ENCODE results near the gene ATP5F1D. TPM values are rescaled to one million over a fixed set of nuclear protein-coding genes. Genes with fewer than 3 reads are reported as not detected.

ATP5F1D gene
- total RNA-seq, 1 donor, result 12.1 TPM

DNA sequence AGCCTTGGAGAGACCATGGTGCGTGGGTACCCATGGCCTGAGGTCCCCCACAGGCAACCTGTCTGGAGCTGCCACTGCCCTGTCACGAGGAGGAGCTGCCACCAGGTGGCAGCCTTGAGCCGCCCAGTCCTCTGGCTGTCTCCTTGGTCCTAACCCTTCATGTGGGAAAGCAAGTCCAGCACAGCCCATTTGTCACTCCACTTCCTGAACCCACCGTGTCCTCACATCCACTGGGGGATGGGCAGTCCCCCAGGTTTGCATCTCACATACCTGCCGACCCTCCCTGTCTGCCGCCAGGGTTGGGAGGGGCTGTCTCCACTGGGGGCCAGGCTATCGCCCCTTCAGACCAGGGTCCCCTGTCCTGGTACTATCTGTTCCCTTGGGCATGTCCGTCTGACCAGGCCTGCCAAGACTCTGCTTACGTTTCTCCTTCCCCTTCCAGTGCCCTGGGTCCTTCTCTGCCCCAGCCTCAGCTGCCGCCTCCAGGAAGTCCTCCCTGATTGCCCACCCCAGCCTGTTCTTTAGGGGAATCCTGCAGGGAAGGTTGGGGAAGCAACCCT is 38.3 kb downstream of the ATP5F1D start:
- peak; percentile 82 for DNase-seq (ENCODE audit: low read depth)
- H3K4me3 ChIP-seq (ENCODE audit: low read depth, low read length), result no peak overlapping the region
- TF ChIP-seq, protein P1, sequence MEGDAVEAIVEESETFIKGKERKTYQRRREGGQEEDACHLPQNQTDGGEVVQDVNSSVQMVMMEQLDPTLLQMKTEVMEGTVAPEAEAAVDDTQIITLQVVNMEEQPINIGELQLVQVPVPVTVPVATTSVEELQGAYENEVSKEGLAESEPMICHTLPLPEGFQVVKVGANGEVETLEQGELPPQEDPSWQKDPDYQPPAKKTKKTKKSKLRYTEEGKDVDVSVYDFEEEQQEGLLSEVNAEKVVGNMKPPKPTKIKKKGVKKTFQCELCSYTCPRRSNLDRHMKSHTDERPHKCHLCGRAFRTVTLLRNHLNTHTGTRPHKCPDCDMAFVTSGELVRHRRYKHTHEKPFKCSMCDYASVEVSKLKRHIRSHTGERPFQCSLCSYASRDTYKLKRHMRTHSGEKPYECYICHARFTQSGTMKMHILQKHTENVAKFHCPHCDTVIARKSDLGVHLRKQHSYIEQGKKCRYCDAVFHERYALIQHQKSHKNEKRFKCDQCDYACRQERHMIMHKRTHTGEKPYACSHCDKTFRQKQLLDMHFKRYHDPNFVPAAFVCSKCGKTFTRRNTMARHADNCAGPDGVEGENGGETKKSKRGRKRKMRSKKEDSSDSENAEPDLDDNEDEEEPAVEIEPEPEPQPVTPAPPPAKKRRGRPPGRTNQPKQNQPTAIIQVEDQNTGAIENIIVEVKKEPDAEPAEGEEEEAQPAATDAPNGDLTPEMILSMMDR (IDR thresholded peaks at IDR 0.05; ENCODE audit: insufficient read depth, low read depth, low read length), result peak; percentile 98

DNA sequence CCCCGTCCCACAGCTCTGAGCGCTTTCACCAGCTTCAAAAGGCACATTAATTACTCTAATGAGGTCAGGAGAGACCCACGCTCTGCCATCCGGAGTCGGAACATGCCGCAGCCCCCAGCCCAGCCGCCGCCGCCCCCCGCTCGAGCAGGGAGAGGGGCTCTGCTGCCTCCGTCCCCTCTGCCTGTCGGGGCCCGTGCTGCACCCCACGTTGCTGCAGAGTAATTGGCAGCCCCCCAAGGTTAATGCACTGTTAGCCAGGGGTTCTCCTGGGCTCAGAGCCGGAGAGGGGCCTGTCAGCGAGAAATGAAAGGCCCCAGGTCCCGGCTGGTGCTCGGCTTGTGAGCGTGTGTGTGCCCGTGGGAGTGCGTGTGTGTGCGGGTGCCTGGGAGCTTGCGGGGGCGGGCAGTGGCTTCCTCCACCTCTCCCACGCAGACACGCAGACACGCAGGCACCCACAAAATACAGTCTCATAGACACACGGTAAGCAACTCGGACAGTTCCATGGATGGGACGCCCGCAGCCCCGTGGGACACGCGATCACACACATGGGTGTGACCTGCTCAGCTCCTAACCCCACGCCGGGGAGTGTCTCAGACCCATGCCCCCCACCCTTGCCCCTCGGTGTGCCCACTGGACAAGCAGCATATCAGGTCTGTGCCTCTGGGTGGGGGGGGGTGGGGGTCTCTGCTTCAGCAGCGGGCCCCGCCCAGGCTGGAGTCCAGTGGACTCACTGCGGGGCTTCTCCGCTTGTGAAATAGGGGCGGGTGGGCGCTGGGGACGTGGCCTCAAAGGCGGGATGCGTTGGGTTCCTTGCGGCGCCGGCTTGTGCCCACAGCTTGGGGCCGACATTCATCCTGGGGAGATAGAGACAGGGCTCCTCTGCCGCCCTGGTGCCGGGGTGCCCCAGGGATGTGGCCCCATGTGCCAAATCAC is 39.4 kb downstream of the ATP5F1D start:
- DNase-seq (ENCODE audit: low read depth), result no peak
- H3K4me3 ChIP-seq (ENCODE audit: low read depth, low read length), result no peak overlapping the region
- TF ChIP-seq, protein P1 (IDR thresholded peaks at IDR 0.05; ENCODE audit: insufficient read depth, low read depth, low read length), result no peak

DNA sequence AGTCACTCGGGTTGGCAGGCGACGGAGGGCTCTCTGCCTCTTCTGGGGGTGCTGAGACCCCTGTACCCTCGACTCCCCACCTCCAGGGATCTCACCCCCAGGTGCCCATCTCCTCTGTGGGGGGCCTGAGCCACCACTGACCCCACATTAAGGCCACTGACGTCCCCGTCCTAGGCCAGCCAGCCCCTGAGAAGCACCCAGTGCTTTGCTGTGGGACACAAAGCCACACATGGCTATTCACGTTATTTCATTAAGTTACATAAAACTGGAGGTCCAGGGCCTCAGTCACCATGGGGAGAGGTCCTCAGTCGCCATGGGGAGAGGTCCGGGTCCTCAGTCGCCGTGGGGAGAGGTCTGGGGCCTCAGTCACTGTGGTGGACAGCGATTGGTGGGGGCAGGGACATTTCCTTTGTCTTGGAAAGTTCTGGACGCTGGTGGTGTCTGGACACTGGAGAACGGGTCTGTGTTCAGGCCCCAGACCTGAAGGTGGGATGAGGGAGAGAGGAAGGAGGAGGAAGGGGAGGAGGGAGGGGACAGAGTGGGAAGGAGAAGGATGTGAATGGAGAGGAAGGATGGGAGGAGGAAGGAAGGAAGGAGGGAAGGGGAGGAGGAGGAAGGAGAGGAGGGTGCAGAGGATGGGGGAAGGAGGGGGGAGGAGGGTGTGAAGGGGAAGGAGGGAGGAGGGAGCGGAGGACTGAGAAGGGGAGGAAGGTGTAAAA is 40.2 kb downstream of the ATP5F1D start:
- TF ChIP-seq, protein P1 (IDR thresholded peaks at IDR 0.05; ENCODE audit: insufficient read depth, low read depth, low read length), result no peak
- H3K4me3 ChIP-seq (ENCODE audit: low read depth, low read length), result no peak overlapping the region
- DNase-seq (ENCODE audit: low read depth), result no peak

DNA sequence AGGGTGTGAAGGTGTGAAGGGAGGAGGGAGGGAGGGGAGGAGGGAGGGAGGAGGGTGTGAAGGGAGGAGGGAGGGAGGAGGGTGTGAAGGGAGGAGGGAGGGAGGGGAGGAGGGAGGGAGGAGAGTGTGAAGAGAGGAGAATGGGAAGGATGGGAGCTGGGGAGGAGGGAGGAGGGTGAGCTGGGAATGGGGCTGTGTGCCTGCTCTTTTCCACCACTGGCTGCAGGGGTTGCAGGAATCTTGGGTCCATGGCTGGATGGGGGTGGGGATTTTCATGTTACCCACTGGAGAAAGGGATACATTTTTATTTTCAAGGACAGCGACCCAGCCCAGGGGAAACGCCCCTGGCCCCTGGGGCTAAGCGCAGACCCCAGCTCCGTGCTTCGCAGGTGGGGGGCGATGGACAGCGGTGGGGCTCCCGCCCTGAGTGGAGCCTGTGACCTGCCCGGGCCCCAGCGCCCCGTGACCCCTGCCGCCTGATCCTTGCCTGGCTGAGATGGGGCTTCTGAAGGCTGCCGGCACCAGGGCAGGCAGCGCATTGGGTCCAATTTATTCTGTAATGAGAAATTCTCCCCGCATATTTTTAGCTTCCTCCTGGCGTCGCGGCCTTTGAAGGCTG is 41.1 kb downstream of the ATP5F1D start:
- no peak overlapping the region for H3K4me3 ChIP-seq (ENCODE audit: low read depth, low read length)
- TF ChIP-seq, protein P1 (IDR thresholded peaks at IDR 0.05; ENCODE audit: insufficient read depth, low read depth, low read length), result no peak
- DNase-seq (ENCODE audit: low read depth), result no peak

DNA sequence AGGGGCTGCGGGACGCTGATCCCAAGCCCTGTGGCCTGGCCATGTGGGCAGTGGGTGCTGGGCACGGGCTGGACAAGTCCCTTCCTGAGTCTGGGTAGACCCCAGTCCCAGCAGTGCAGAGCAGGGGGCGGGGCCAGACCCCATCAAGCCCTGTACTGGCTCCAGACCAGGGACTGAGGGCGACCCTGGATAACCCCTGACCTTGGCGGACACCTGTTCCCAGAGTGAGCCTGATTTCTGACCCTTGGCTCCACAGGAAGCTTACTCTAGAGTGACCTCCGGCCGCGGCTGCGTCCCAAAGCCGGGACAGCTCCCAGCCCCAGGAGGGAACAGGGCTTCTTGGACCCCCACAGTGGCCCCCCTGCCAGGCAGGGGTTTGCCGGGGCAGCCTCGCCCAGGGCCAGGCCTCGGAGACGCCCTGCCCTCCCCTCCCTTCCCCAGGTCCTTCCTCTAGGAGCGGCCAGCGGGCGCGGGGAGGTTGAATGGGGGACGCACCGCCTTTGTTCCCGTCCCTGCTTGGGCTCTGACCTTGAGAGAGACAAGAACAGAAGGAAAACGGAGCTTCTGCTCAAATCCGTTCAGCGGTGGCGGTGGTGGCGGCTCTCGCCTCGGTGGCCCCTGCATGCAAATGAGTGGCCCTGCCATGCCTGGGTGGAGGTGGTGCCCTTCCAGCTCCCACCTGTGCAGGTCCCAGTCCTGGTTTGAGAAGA is 41.8 kb downstream of the ATP5F1D start:
- no peak for DNase-seq (ENCODE audit: low read depth)
- TF ChIP-seq, protein P1 (IDR thresholded peaks at IDR 0.05; ENCODE audit: insufficient read depth, low read depth, low read length), result no peak
- H3K4me3 ChIP-seq (ENCODE audit: low read depth, low read length), result no peak overlapping the region

DNA sequence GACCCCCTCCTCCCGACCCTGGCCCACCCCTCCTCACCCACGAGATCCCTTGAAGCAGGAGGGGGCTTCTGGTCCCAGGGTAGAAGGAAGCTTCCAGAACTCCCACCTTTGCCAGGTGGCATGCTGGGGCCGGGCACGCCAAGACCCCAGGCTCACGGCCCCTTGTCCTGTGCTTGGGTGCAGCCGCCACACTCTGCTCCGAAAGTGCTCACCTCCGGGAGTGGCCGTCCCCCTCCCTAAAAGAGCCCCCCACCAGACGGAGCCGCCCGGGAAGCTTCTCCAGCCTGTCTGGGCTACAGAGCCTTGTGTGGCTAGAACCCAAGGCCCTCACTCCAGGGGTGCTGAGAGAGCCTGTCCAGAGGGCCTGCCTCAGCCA is 42.4 kb downstream of the ATP5F1D start:
- TF ChIP-seq, protein P1 (IDR thresholded peaks at IDR 0.05; ENCODE audit: insufficient read depth, low read depth, low read length), result no peak

More for the DNA sequence above, 42.4 kb downstream of the ATP5F1D start:
- no peak for DNase-seq (ENCODE audit: low read depth)
- H3K4me3 ChIP-seq (ENCODE audit: low read depth, low read length), result no peak overlapping the region

Data from fibroblast of villous mesenchyme (primary cell).